GM10266 (cell line): ENCODE measurements around the gene DEF6.
A peak's percentile ranks its signal among the peaks of the same experiment; 100 is the strongest.

Experiments used
- DNase-seq: peaks from one replicate; pipeline ENCODE4 v3.0.0; 2012; ENCODE audit errors: extremely low spot score
- TF ChIP-seq, protein P1 (sequence below): IDR thresholded peaks from 2 replicates; pipeline ENCODE4 v1.5.1; 2012; ENCODE audit warnings: mild to moderate bottlenecking, low read depth; ENCODE audit not compliant: control insufficient read depth, insufficient read depth; ENCODE audit errors: missing control alignments

DEF6 gene, protein sequence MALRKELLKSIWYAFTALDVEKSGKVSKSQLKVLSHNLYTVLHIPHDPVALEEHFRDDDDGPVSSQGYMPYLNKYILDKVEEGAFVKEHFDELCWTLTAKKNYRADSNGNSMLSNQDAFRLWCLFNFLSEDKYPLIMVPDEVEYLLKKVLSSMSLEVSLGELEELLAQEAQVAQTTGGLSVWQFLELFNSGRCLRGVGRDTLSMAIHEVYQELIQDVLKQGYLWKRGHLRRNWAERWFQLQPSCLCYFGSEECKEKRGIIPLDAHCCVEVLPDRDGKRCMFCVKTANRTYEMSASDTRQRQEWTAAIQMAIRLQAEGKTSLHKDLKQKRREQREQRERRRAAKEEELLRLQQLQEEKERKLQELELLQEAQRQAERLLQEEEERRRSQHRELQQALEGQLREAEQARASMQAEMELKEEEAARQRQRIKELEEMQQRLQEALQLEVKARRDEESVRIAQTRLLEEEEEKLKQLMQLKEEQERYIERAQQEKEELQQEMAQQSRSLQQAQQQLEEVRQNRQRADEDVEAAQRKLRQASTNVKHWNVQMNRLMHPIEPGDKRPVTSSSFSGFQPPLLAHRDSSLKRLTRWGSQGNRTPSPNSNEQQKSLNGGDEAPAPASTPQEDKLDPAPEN

DNA sequence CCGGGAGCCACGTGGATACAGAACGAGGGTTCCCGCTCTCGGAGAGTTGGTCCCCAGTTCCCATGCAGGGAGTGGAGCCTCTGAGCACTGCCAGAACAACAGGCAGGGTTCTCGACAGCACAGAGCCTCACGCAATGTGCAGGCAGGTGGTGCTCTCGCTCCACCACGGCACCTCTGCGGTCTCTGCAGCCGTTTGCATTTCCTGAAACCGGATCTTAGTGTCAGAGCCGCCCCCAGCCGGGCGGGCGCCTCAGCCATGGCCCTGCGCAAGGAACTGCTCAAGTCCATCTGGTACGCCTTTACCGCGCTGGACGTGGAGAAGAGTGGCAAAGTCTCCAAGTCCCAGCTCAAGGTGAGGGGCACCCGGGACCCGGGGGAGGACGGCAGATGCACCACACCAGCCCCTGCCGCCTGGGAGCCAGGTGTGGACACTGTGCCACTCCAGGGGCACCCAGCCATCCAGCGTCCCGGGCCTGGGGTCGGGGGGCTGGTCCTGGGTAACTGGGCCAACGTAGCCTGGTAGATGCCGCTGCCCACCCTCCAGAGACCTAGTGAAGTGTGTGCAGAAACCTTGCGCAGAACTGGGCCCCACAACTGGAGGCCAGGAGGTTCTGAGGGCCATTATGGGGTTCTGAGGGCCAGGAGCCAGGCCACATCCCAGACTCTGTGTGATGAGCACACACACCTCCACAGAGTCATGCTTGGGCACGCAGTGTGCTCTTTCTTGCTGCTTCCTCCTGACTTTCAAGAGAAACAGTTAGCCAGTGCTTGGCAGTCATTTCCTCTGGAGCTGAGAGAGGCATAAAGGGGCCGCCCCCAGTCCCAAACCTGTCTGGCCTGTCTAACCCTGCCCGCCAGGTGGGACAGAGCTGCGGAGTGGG, at the start of gene DEF6:
Gene DEF6, plus strand, starts transcription at position 218 of the 881 bp plus-strand sequence. Its CDS starts 39 bp downstream, at position 257.
- TF ChIP-seq, protein P1, sequence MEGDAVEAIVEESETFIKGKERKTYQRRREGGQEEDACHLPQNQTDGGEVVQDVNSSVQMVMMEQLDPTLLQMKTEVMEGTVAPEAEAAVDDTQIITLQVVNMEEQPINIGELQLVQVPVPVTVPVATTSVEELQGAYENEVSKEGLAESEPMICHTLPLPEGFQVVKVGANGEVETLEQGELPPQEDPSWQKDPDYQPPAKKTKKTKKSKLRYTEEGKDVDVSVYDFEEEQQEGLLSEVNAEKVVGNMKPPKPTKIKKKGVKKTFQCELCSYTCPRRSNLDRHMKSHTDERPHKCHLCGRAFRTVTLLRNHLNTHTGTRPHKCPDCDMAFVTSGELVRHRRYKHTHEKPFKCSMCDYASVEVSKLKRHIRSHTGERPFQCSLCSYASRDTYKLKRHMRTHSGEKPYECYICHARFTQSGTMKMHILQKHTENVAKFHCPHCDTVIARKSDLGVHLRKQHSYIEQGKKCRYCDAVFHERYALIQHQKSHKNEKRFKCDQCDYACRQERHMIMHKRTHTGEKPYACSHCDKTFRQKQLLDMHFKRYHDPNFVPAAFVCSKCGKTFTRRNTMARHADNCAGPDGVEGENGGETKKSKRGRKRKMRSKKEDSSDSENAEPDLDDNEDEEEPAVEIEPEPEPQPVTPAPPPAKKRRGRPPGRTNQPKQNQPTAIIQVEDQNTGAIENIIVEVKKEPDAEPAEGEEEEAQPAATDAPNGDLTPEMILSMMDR: peak; percentile 94
- peak; percentile 90 for DNase-seq

DNA sequence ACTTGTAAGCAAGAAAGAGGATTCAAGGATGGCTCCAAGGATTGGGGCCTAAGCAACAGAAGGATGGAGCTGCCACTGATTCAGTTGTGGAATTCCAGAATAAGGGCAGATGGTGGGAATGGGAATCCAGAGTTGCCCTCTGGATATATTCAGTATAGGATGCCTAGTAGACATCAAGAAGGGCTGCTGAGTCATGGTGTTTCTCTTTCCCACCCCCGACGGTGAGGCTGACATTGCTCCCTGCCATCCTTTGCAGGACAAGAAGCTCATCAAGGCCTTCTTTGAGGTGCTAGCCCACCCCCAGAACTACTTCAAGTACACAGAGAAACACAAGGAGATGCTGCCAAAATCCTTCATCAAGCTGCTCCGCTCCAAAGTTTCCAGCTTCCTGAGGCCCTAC, 49.3 kb upstream of the DEF6 start:
- TF ChIP-seq, protein P1: no peak
- DNase-seq: no peak

DNA sequence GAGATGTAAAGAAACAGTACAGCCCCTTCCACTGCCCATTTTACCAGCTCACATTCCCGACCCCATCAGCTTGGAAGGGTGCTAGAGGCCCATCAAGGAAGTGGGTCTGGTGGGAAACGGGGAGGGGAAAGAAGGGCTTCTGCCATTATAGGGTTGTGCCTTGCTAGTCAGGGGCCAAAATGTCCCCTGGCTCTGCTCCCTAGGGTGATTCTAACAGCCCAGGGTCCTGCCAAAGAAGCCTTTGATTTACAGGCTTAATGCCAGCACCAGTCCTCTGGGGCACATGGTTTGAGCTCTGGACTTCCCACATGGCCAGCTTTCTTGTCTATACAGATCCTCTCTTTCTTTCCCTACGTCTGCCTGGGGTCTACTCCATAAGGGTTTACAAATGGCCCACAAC, 48.7 kb upstream of the DEF6 start:
- TF ChIP-seq, protein P1: no peak
- DNase-seq: no peak

DNA sequence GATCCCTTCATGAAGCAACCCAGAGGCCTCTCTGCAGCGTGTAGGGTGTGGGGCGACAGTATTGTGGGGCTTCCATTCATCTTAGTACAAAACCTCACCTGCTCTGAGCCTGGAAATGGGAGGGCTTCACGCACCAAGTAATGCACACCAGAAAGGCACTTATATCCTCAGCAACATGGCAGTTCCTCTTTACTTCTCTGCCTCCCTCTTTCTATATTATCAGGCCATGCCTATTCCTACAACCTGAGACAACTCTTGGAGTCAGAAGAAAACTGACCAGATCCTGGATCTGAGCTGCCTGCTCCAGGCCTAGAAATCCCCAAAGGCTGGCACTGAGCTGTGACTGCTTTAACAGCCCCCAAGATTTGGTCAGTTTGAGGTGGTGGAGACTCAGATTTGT, 45.7 kb upstream of the DEF6 start:
- TF ChIP-seq, protein P1: no peak
- DNase-seq: no peak

DNA sequence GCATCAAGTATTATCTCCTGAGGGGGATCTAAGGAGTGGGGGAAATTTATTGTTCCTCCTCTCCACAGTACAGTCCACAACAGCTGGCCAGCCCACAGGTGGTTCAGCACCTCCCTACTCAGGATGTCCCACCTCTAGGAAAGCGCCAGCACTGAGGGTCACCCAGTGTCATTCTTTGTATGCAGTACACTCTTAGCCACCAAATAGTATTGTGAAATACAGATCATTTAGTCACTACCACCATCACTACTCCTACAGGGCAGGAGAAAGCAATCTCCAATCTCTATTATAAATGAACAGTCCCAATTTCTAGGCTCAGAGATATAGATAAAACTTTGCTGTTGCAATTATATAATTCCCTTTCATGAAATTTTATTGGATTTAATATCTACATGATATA, 44.4 kb upstream of the DEF6 start:
- DNase-seq: no peak
- TF ChIP-seq, protein P1: no peak

DNA sequence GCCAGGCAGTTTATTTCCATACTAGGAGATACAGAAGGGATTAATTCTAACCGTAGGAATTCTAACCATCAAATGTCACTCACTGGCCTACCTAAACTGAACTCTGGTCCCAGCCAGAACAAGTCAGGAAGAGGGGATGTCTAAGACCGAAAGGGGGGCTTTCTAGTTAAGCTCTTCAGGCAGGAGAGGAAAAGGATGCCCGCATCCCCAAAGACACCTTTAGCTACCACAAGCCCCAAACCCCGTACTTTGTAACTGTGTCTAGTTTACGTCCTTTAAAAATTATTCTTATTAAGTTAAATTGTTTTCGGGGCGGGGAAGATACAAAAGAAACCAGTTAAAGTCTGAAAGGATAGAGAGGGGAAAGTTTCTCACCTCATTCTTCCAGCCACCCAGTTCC, 39.3 kb upstream of the DEF6 start:
- TF ChIP-seq, protein P1: no peak
- no peak for DNase-seq

DNA sequence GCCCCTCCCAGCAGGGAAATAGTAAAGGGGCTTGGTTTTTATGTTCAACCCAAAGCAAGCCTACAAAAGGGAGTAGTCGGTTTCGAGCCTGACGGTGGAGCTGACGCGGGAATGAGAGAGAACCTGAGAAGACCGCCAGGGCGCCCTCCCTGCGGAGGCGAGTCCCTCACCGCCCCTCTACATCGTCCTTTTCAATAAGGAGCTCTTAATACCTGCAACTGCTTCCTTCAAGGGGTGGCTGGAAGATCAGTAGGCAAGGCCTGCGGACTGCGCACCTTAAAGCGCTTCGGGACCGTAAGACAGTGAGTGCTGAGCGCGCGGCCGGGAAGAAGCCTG, 38.8 kb upstream of the DEF6 start:
- TF ChIP-seq, protein P1: no peak
- DNase-seq: peak; percentile 59
